HG03342 (cell line): ENCODE measurements around the gene PRCC.

Experiments
- ATAC-seq: cut with Tn5 transposase; IDR thresholded peaks from one replicate; pipeline ENCODE4 v1.9.1; 2021; ENCODE audit warnings: mild to moderate bottlenecking, moderate library complexity; ENCODE audit not compliant: unreplicated experiment

The PRCC gene

GRCh38 chr1:156839426-156840109 is 72.2 kb downstream of the PRCC start:
- no peak for ATAC-seq

DNA sequence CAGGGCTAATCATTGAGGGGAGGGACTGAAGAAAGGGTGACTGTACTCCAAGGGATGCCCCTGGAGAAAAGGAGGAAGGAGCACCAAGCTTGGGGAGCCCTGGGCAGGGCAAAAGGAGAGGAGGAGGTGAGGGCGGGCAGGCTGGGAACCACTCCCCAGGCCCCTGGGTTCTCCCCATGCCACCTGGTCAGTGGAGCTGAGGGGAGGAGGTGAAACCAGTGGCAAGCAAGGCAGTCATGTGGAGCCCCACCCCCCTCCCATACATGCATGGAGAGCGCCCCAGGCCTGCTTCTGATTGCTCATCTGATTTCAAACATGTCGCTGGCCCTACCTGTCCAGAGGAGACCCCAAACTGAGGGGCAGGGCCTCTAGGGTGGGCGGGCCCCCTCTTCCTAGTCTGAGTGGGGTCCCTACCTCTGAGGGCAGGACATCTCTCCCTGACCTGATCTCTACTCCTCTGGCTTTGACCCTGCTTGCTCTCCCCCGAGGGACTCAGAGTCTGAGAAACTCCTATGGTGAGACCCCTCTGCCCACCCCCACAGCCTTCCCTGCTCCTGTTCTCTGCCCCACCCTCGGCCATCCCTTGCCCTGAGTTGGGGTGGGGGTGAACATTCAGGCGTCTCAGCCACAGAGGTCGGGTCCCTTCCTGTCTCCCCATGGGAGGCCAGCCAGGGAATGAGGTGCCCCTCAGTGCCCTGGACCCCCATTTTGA is 73.0 kb downstream of the PRCC start:
- no peak for ATAC-seq

DNA sequence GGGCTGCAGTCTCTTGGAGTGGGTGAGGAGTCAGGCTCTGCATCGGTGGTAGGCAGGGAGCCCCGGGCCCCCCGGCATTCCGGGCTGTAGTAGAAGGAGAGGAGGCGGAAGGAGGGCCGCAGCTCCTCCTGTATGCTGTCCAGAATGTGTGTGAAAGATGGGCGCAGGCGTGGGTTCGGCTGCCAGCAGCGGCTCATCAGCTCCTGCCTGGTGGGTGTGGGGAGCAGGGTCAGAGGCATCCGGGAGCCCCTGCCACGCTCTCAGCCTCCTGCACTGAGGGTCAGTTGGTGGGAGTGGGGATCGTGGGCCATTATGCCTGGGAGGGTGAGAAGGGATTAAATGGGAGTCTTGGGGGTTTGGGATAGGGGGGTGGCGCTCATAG is 73.6 kb downstream of the PRCC start:
- ATAC-seq = no peak

- no peak for ATAC-seq
Measured at GRCh38 chr1:156841295-156841855, 74.0 kb downstream of the PRCC start.

DNA sequence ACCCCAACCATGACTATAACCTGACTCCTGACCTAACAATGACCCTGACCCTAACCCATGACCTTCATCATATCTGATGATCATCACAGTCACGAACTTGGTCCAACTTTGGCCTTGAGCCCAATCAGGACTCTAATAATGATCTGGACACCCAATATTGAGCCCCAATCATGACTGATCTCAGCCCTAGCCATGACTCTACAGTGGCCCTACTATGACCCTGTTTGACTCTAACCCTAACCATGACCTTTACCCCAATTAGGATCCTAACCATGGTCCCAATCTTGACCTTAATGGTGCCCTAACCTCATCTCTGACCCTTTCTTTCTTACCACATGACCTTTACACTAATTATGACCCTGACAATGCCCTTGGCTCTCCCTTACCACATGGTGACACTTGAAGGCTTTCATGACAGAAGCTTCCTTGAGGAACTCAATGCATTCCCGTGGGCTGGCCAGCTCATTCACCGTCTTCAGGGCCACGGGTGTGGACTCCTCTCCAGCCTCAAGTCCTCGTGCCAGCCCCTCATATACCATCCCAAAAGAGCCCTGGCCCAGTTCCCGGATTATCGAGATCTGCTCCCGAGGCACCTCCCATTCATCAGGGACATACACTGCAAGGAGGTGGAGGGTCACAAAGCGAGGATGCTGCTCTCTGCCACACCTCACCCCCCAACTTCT is 75.4 kb downstream of the PRCC start:
- no peak for ATAC-seq

DNA sequence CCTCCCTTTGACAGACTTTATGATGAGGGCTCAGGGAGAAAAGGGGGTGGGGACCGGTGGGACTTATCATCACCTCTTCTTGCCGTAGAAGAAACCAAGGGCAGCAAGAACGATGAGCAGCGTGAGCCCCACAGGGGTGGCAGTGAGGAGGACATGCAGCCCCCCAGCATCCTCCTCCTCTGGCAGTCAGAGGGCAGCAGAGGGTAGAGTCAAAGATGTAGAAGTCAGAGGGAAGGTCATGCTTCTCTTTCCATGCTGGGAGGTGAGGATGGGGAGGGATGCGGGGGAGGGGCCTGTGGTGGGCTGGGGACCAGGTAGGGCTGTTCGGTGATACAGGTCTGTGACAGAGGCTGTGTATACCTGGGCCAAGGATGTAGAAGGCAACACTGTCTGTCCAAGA is 76.8 kb downstream of the PRCC start:
- ATAC-seq = no peak

GRCh38 chr1:156844638-156845037 is 77.3 kb downstream of the PRCC start:
- ATAC-seq = no peak

DNA sequence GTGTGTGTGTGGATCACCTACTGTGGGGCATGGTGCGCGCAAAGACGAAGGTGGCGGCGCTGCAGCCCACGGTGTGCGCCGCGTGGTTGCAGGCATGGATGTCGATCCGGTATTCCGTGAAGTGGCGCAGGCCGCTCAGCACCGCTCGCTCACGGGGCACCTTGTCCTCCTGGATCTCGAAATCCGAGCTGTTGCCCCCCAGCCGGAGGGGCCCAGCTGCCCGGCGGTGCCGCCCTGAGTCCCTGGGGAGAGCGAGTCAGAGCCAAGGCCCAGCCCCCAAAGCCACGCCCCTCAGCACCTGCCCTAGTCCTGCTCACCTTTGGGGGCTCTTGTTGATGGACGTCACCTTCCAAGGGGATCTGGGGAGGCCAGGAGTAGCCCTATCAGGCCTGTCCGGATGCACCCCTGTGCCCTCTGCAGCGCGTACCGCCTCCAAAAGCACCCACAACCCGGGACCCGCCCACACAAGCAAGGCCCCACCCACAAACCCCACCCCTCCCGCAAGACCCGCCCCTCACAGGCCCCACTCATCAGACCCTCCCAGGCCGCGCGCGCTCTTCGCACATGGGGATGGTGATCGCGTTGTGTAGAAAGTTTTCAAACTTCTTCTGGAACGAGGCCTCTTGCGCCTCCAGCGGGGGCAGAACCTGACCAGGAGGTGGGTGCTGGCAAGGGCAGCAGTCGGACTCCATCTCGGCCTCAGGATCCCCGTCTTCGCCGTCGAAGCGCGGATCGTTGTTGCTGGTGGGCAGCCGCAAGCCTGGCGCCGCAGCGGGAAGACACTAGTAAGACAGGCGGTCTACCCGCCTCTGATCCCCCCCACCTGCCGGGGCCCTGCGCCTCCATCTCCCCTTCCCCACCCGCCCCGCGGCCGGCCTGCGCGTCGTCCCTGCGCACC is 78.0 kb downstream of the PRCC start:
- ATAC-seq = no peak

- no peak for ATAC-seq
Measured at GRCh38 chr1:156845953-156846545, 78.7 kb downstream of the PRCC start.

DNA sequence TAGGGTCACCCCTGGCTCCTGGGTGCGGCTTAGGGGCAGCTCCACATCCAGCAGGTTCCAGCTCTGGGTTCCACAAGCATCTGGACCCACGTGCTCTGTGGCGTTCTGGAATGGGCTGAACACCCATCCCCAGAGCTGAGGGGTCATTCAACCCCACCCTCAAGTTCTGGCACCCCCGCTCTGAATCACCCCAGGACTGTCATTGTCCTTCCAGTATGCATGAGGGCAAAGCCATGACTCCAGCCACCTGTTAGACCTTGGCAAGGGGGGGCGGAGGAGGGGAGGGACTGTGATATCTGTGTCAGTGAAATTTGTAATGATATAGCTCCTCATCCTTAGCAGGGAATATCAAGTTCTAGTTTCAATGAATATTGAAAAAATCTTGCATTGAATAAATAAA is 79.3 kb downstream of the PRCC start:
- ATAC-seq = no peak

DNA sequence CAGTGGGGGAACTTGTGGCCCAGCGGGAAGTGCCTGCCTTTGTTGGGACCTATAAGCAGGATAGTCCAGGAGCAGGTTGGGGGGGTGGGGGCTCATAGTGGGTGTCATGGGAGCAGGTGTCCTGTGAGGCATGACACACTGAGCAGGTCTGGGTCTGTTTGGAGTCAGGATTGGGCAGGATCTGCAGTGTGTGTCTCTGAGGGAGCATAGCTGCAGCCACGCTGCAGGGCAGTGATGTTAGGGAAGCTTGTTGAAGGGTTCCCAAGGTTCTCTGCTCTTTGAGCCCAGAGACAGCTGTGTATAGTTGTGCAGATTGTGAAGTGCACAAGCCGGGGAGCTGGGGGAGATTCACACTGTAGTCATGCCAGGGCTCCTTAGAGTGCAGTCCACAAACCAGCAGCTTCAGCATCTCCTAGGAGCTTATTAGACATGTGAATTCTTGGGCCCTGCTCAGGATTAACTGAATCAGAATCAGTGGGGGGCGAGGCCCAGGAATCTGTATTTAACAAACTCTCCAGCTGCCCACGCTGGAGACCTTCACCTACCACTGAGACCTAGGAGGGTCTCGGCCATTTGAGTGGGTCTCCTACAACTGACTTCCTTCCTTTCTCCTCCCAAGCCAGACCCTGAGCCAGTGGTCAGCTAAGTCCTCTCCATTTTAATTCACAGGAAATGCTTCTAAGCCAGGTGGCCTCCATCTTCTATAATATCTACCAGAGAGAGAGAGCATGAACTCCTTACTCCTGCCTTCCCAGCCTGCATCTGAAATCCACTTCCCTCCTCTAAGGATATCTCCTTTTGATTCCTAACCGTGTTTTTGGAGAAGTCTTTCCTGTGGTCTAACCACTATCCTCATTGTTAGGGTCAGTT is 80.5 kb downstream of the PRCC start:
- ATAC-seq = no peak

- no peak for ATAC-seq
Measured at GRCh38 chr1:156848461-156849150, 81.3 kb downstream of the PRCC start.

DNA sequence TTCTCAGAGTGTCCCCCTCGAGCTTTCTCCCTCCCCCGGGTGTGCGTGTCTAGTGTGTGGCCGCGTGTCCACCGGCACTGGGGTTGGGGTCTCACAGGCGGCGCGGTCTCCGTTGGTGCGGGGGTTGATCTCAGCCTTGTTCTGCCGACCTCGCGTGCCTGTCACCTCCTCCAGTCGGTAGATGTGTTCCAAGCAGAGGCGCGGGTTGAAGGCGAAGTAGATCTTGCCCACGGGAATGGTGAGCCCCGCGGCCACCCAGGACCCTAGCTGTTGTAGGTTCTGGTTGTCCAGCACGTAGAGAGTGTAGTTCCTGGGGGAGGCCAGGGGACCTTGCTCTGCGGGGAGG is 81.8 kb downstream of the PRCC start:
- ATAC-seq = no peak
